Transverse colon (tissue), 4 donors: ENCODE data around the gene GTF2I.
A peak's percentile ranks its signal among the peaks of the same experiment; 100 is the strongest.
"Not testable (repeated sequence)": the region's sequence is repeated elsewhere in the genome, so short reads cannot be mapped to it uniquely, and the experiment has no call there.

Experiments used
- POLR2A ChIP-seq: fragments of 450-650 bp; IDR thresholded peaks from one replicate; pipeline ENCODE4 v1.6.1; 2016; ENCODE audit warnings: antibody characterized with exemption, mild to moderate bottlenecking, moderate library complexity
- POLR2AphosphoS5 ChIP-seq, 3 donors: sonication (generic); formaldehyde crosslinking; IDR thresholded peaks; one replicate each; pipeline ENCODE4 v1.6.1; 2016; ENCODE audit warnings: antibody characterized with exemption in 3 of 3
- TF ChIP-seq, protein P1 (sequence below), 5 experiments: fragments of 200-600 bp in 3 of 5; fragments of 450-650 bp in 2 of 5; sonication (generic) in 3 of 5; IDR thresholded peaks; 1 replicate in 2 of 5; 2 replicates in 3 of 5; pipeline ENCODE4 v1.5.1; 2016 to 2017; ENCODE audit warnings: antibody characterized with exemption in 5 of 5, inconsistent platforms in 3 of 5, mild to moderate bottlenecking in 2 of 5, moderate library complexity in 1 of 5

- TF ChIP-seq, protein P1, sequence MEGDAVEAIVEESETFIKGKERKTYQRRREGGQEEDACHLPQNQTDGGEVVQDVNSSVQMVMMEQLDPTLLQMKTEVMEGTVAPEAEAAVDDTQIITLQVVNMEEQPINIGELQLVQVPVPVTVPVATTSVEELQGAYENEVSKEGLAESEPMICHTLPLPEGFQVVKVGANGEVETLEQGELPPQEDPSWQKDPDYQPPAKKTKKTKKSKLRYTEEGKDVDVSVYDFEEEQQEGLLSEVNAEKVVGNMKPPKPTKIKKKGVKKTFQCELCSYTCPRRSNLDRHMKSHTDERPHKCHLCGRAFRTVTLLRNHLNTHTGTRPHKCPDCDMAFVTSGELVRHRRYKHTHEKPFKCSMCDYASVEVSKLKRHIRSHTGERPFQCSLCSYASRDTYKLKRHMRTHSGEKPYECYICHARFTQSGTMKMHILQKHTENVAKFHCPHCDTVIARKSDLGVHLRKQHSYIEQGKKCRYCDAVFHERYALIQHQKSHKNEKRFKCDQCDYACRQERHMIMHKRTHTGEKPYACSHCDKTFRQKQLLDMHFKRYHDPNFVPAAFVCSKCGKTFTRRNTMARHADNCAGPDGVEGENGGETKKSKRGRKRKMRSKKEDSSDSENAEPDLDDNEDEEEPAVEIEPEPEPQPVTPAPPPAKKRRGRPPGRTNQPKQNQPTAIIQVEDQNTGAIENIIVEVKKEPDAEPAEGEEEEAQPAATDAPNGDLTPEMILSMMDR (IDR thresholded peaks at IDR 0.05), result not testable (repeated sequence)
- not testable (repeated sequence) for TF ChIP-seq POLR2A
- TF ChIP-seq POLR2AphosphoS5 (IDR thresholded peaks at IDR 0.05), result peak in 1 of 3 donors; percentile 7
These were observed 7.5 kb upstream of the GTF2I start for GRCh38 chr7:74650055-74650454.
